Gastroesophageal sphincter (tissue), 4 donors: Measurements from ENCODE around the gene PRDM15. TPM values are rescaled to one million over a fixed set of nuclear protein-coding genes. Genes with fewer than 3 reads are reported as not detected.

Experiments used
- ATAC-seq: fragments of 150-250 bp; one replicate; pipeline ENCODE4 v1.9.1; 2016; ENCODE audit warnings: mild to moderate bottlenecking, moderate library complexity
- H3K27ac ChIP-seq, 4 donors: fragments of 200-600 bp; sonication (generic) in 3 of 4; 1 replicate in 3 of 4; 2 replicates in 1 of 4; pipeline ENCODE4 v1.5.1; 2016 to 2019
- H3K27me3 ChIP-seq: fragments of 200-600 bp; sonication (generic); one replicate; pipeline ENCODE4 v1.5.1; 2019
- H3K36me3 ChIP-seq, 2 donors: fragments of 200-600 bp; sonication (generic); one replicate each; pipeline ENCODE4 v1.5.1; 2019; ENCODE audit warnings: control low read depth in 1 of 2
- H3K4me1 ChIP-seq, 3 donors: fragments of 200-600 bp; sonication (generic); 1 replicate in 2 of 3; 2 replicates in 1 of 3; pipeline ENCODE4 v1.5.1; 2016 to 2019; ENCODE audit warnings: control low read depth in 2 of 3
- H3K4me3 ChIP-seq, 2 donors: fragments of 200-600 bp; sonication (generic); one replicate each; pipeline ENCODE4 v1.5.1; 2019; ENCODE audit warnings: mild to moderate bottlenecking in 1 of 2, moderate library complexity in 1 of 2
- H3K9me3 ChIP-seq, 3 donors: fragments of 200-600 bp; sonication (generic); one replicate each; pipeline ENCODE4 v1.5.1; 2017 to 2019; ENCODE audit warnings: control low read depth in 2 of 3
- EP300 ChIP-seq: sonication (generic); formaldehyde crosslinking; IDR thresholded peaks from one replicate; pipeline ENCODE4 v1.6.1; 2017; ENCODE audit warnings: antibody characterized with exemption, mild to moderate bottlenecking
- POLR2A ChIP-seq, 2 donors: fragments of 450-650 bp; IDR thresholded peaks; one replicate each; pipeline ENCODE4 v1.6.1; 2017; ENCODE audit warnings: antibody characterized with exemption in 2 of 2, mild to moderate bottlenecking in 2 of 2, moderate library complexity in 1 of 2
- POLR2AphosphoS5 ChIP-seq: sonication (generic); formaldehyde crosslinking; IDR thresholded peaks from one replicate; pipeline ENCODE4 v1.6.1; 2017; ENCODE audit warnings: antibody characterized with exemption
- WGBS, 2 donors: methylation state at CpG; one replicate each; pipeline ENCODE4 v1.1.5; 2018; ENCODE audit warnings: low coverage in 1 of 2; 5-methylcytosine and 5-hydroxymethylcytosine counted together
- total RNA-seq, 4 donors: library from RNA; depleted of rRNA; stranded (reverse); fragments of >200 nt; gene quantifications; one replicate each; pipeline ENCODE4 v1.1.0, GENCODE V29; 2016
- TF ChIP-seq, protein P1 (sequence below), 4 experiments: fragments of 200-600 bp in 2 of 4; fragments of 450-650 bp in 2 of 4; sonication (generic) in 1 of 4; IDR thresholded peaks; one replicate each; pipeline ENCODE4 v1.5.1; 2017 to 2019; ENCODE audit warnings: antibody characterized with exemption in 4 of 4, mild to moderate bottlenecking in 2 of 4, moderate library complexity in 2 of 4

Gene PRDM15
- total RNA-seq, 4 donors from 2014 or later: 2.9 to 8.2 (median 7.2) TPM

GRCh38 chr21:41836166-41837015, 42.8 kb downstream of the PRDM15 start:
- H3K36me3 ChIP-seq: peaks cover 0 to 89% of the 10 kb centered on the region in 2 donors
- 100% methylated on average over 5 to 7 of the region's 32 CpGs for whole genome bisulfite sequencing, 2 donors
- no peaks in the 10 kb centered on the region for H3K4me1 ChIP-seq
- no peak for ATAC-seq
- TF ChIP-seq POLR2A (IDR thresholded peaks at IDR 0.05): no peak
- TF ChIP-seq, protein P1, sequence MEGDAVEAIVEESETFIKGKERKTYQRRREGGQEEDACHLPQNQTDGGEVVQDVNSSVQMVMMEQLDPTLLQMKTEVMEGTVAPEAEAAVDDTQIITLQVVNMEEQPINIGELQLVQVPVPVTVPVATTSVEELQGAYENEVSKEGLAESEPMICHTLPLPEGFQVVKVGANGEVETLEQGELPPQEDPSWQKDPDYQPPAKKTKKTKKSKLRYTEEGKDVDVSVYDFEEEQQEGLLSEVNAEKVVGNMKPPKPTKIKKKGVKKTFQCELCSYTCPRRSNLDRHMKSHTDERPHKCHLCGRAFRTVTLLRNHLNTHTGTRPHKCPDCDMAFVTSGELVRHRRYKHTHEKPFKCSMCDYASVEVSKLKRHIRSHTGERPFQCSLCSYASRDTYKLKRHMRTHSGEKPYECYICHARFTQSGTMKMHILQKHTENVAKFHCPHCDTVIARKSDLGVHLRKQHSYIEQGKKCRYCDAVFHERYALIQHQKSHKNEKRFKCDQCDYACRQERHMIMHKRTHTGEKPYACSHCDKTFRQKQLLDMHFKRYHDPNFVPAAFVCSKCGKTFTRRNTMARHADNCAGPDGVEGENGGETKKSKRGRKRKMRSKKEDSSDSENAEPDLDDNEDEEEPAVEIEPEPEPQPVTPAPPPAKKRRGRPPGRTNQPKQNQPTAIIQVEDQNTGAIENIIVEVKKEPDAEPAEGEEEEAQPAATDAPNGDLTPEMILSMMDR (IDR thresholded peaks at IDR 0.05): no peak
- TF ChIP-seq POLR2AphosphoS5: no peak
- TF ChIP-seq EP300: no peak
- H3K27me3 ChIP-seq: no peaks in the 10 kb centered on the region
- H3K9me3 ChIP-seq: peaks cover 0 to 9% (median 0%) of the 10 kb centered on the region in 3 donors
- H3K4me3 ChIP-seq: no peak overlapping the region
- no peak overlapping the region for H3K27ac ChIP-seq

GRCh38 chr21:41835711-41836154, 43.4 kb downstream of the PRDM15 start:
- H3K4me3 ChIP-seq: no peak overlapping the region
- no peak for ATAC-seq
- TF ChIP-seq, protein P1 (IDR thresholded peaks at IDR 0.05): no peak
- peaks cover 0 to 2% (median 0%) of the 10 kb centered on the region in 3 donors for H3K9me3 ChIP-seq
- H3K27ac ChIP-seq: no peak overlapping the region
- 77 to 84% methylated on average over 4 to 8 of the region's 10 CpGs for WGBS, 2 donors
- H3K27me3 ChIP-seq: no peaks in the 10 kb centered on the region
- H3K36me3 ChIP-seq: peaks cover 0 to 83% of the 10 kb centered on the region in 2 donors
- H3K4me1 ChIP-seq: no peaks in the 10 kb centered on the region

- Histone ChIP-seq H3K4me1 (no peaks in the 10 kb centered on the region), H3K27me3 (no peaks in the 10 kb centered on the region), H3K9me3 (no peaks in the 10 kb centered on the region), H3K4me3 (no peak overlapping the region), H3K36me3 (peaks cover 0 to 82% of the 10 kb centered on the region in 2 donors), H3K27ac (no peak overlapping the region)
- TF ChIP-seq EP300 (no peak), POLR2AphosphoS5 (no peak), POLR2A (IDR thresholded peaks at IDR 0.05) (no peak)
- TF ChIP-seq, protein P1 (IDR thresholded peaks at IDR 0.05): no peak
- 92 to 93% methylated on average over 26 to 30 of the region's 42 CpGs for WGBS, 2 donors
- ATAC-seq: no peak
Measured at GRCh38 chr21:41834926-41835663, 44.0 kb downstream of the PRDM15 start.

DNA sequence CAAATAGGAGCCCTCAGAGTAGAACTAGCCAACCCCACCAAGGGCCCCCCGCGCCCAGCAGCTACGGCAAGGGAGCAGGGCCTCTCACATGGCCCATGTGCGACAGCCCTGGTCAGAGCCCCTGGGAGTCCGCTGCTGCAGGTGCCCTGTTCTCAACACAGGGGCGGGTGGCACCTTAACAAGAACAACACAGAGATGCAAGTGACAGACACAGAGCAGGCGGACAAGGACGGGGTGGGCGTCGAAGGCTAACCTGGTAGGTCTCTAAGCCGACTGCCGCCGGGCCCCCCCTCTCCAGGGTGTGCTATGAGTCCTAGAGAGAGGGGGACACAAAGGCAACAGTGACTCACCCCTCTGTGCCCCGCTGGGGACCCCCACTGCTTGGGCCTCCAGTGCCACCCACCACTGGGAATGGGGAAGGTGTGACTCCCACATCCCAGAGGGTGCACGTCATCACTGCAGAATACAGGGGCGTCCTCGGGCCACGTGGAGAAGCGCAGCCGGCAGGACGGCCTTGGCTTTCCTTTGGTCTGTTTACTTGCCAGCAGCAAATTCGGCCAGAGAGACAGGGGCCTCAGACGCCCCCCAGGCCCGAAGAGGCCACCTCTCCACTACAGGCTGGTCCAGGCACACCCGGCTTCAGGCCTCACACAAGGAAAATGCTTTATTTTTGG, 44.8 kb downstream of the PRDM15 start:
- WGBS, 2 donors: 100% methylated on average over 1 of the region's 25 CpGs
- H3K4me3 ChIP-seq: no peak overlapping the region
- no peak for ATAC-seq
- H3K4me1 ChIP-seq: no peaks in the 10 kb centered on the region
- no peak overlapping the region for H3K27ac ChIP-seq
- peaks cover 0 to 78% of the 10 kb centered on the region in 2 donors for H3K36me3 ChIP-seq
- TF ChIP-seq EP300 (no peak), POLR2AphosphoS5 (no peak), POLR2A (IDR thresholded peaks at IDR 0.05) (no peak)
- TF ChIP-seq, protein P1 (IDR thresholded peaks at IDR 0.05): no peak
- H3K27me3 ChIP-seq: no peaks in the 10 kb centered on the region
- H3K9me3 ChIP-seq: no peaks in the 10 kb centered on the region
